Measurements from ENCODE around the gene CTAG1B.
"Not testable (repeated sequence)": the region's sequence is repeated elsewhere in the genome, so short reads cannot be mapped to it uniquely, and the experiment has no call there.

Gene CTAG1B

DNA sequence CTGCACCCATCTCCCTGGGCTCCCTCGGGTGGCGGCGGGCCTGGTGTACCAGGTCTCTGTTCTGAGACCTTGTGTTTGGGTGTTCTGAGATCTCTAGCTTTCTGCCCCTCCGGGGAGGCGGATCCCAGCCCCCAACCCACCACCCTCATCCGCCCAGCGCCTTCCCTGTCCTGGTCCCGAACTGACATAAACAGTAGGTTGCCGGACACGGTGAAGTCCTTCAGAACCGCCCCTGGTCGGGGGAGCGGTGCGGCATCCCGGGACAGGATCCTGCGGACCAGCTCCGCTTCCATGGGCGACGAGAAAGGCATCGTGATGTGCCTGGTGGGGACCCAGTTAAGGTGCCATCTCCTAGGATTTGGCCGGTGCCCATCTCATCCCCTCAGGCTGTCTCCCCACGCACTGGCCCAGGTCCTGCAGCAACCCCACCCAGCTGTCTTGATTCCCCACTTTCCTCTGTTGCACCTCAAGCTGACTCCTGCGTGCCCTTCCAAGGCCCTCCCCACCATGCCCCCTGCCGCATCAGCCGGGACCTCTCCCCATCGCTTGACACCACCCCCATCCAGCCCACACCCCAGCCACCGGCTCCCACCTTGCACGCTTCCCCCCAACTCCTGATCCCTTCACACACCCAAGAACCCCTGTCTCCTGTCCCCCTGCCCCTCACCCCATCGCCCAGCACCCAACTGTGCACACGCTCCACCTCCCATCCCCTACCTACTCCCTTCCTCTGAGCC is 33.4 kb upstream of the CTAG1B start:
- H3K27ac Mint-ChIP-seq (ENCODE audit: low read depth) = no peak overlapping the region
- ATAC-seq (replicated peaks; ENCODE audit: extremely low read depth, poor library complexity, severe bottlenecking) = no peak

DNA sequence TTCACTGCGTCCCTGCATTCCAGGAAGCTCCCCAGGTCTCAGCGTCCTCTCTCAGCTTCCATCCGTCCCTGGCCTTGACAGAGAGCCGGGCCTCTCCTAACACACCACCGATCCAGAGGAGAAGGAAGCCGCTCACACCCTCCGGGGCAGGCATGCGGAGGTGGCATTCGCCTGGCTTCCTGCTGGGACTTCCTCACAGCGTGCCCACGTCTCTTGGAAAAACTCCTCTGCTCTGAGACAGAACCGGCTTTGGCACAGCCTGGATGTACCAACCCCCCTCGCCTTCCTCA is 31.1 kb upstream of the CTAG1B start:
- DNase-seq (ENCODE audit: low spot score in 2 of 2) (no peak), ATAC-seq (replicated peaks; ENCODE audit: extremely low read depth, poor library complexity, severe bottlenecking) (no peak)
- H3K4me1 Mint-ChIP-seq = no peaks in the 10 kb centered on the region
- H3K9me3 Mint-ChIP-seq = no peaks in the 10 kb centered on the region
- H3K36me3 Mint-ChIP-seq (ENCODE audit: insufficient read depth) = no peaks in the 10 kb centered on the region
- H3K4me3 Mint-ChIP-seq = no peak overlapping the region
- H3K27me3 Mint-ChIP-seq = no peaks in the 10 kb centered on the region
- no peak overlapping the region for H3K27ac Mint-ChIP-seq (ENCODE audit: low read depth)

More for the DNA sequence above, 33.4 kb upstream of the CTAG1B start:
- Mint-ChIP-seq H3K27me3 (no peaks in the 10 kb centered on the region), H3K4me3 (no peak overlapping the region), H3K4me1 (no peaks in the 10 kb centered on the region), H3K36me3 (ENCODE audit: insufficient read depth) (no peaks in the 10 kb centered on the region), H3K9me3 (no peaks in the 10 kb centered on the region)
- no peak for DNase-seq (ENCODE audit: low spot score in 2 of 2)

- Mint-ChIP-seq H3K27ac (ENCODE audit: low read depth) (no peak overlapping the region), H3K9me3 (no peaks in the 10 kb centered on the region)
Measured at GRCh38 chrX:154649503-154650220, 30.6 kb upstream of the CTAG1B start.

DNA sequence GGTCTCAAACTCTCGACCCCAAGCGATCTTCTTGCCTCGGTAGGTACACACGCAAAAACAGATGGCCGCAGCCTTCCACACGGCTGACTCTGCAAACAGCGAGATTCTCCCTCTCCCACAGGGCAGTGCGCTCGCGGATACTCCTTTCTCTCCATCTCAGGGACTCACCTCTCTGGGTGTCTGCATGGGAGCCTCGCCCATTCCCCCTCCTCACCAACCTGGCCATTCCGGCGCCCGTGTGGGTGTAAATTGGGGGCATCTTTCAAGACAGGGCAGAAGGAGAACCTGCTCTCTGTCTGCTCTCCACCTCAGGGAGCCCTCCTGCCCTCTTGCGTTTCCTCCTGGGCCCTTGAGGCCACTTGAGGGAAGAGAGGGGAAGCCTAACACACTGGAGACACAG is 29.8 kb upstream of the CTAG1B start:
- Mint-ChIP-seq H3K4me1 (no peaks in the 10 kb centered on the region), H3K9me3 (no peaks in the 10 kb centered on the region), H3K27ac (ENCODE audit: low read depth) (no peak overlapping the region), H3K36me3 (ENCODE audit: insufficient read depth) (no peaks in the 10 kb centered on the region), H3K27me3 (no peaks in the 10 kb centered on the region), H3K4me3 (no peak overlapping the region)
- ATAC-seq (replicated peaks; ENCODE audit: extremely low read depth, poor library complexity, severe bottlenecking) = no peak
- DNase-seq (ENCODE audit: low spot score in 2 of 2) = no peak

More at GRCh38 chrX:154649503-154650220, 30.6 kb upstream of the CTAG1B start:
- Mint-ChIP-seq H3K27me3 (no peaks in the 10 kb centered on the region), H3K4me1 (no peaks in the 10 kb centered on the region), H3K36me3 (ENCODE audit: insufficient read depth) (no peaks in the 10 kb centered on the region), H3K4me3 (no peak overlapping the region)
- DNase-seq (ENCODE audit: low spot score in 2 of 2) (no peak), ATAC-seq (replicated peaks; ENCODE audit: extremely low read depth, poor library complexity, severe bottlenecking) (no peak)

DNA sequence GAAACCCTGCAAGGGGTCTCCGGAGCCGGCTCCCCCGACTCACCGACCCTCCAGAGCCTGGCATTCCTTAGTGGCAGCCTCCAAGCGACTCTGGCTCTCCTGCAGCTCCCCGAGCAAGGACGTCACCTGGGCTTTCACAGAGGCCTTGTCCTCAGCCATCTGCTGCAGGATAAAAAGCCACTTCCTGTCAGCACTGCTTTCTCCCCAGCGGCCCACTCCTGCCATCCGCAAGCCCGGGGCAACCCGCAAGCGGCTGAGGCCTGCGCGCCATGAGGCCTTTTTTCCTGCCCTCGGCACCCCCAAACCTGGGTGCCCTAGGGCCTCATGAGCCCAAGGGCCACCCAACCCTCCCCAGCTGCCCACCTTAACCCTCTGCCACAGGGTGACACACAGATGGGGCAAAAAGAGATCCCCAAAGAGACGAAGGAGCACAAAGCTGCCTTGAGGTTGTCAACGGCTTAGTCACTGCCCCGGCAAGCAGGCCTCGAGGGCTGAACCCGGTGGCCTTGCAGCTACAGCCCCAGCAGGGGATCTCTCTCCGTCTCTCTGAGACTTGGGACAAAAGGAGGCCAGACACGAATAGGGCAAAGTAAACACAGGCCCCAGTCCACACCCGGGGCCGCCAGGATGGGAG is 26.8 kb upstream of the CTAG1B start:
- H3K27me3 Mint-ChIP-seq; H3K4me1 Mint-ChIP-seq; H3K36me3 Mint-ChIP-seq (ENCODE audit: insufficient read depth); H3K9me3 Mint-ChIP-seq; H3K27ac Mint-ChIP-seq (ENCODE audit: low read depth); DNase-seq (ENCODE audit: low spot score in 2 of 2); H3K4me3 Mint-ChIP-seq: not testable (repeated sequence)
- ATAC-seq (replicated peaks; ENCODE audit: extremely low read depth, poor library complexity, severe bottlenecking) = peak; percentile 73

GRCh38 chrX:154643708-154644107 is 24.6 kb upstream of the CTAG1B start:
- not testable (repeated sequence) for H3K27me3 Mint-ChIP-seq; ATAC-seq (replicated peaks; ENCODE audit: extremely low read depth, poor library complexity, severe bottlenecking); H3K9me3 Mint-ChIP-seq; H3K4me3 Mint-ChIP-seq; H3K36me3 Mint-ChIP-seq (ENCODE audit: insufficient read depth); DNase-seq (ENCODE audit: low spot score in 2 of 2); H3K4me1 Mint-ChIP-seq; H3K27ac Mint-ChIP-seq (ENCODE audit: low read depth)

- not testable (repeated sequence) for H3K27me3 Mint-ChIP-seq; H3K9me3 Mint-ChIP-seq; H3K27ac Mint-ChIP-seq (ENCODE audit: low read depth); DNase-seq (ENCODE audit: low spot score in 2 of 2); H3K36me3 Mint-ChIP-seq (ENCODE audit: insufficient read depth); H3K4me1 Mint-ChIP-seq; H3K4me3 Mint-ChIP-seq; ATAC-seq (replicated peaks; ENCODE audit: extremely low read depth, poor library complexity, severe bottlenecking)
Measured at GRCh38 chrX:154641740-154642139, 22.7 kb upstream of the CTAG1B start.

DNA sequence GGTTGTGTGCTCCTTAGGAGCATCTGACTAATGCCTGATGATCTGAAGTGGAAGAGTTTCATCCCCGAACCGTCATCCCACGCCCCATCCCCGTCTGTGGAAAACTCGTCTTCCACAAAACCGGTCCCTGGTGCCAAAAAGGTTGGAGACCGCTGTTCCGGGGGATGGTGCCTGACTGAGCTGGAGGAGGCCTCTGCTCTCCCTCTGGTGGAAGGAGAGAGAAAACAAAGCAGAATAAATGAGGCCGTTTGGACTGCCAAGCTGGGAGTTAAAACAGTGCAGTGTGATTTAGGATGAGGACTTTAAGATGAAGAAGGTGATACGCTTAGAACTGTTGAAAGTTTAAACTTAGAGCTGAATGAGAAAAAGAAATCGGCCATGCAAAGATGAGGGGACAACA is 14.6 kb upstream of the CTAG1B start:
- not testable (repeated sequence) for H3K4me3 Mint-ChIP-seq; H3K4me1 Mint-ChIP-seq; ATAC-seq (replicated peaks; ENCODE audit: extremely low read depth, poor library complexity, severe bottlenecking); DNase-seq (ENCODE audit: low spot score in 2 of 2); H3K27ac Mint-ChIP-seq (ENCODE audit: low read depth); H3K9me3 Mint-ChIP-seq; H3K36me3 Mint-ChIP-seq (ENCODE audit: insufficient read depth); H3K27me3 Mint-ChIP-seq

GRCh38 chrX:154630949-154631348 is 11.9 kb upstream of the CTAG1B start:
- H3K27me3 Mint-ChIP-seq; H3K27ac Mint-ChIP-seq (ENCODE audit: low read depth); H3K36me3 Mint-ChIP-seq (ENCODE audit: insufficient read depth); H3K9me3 Mint-ChIP-seq; H3K4me1 Mint-ChIP-seq; H3K4me3 Mint-ChIP-seq; DNase-seq (ENCODE audit: low spot score in 2 of 2); ATAC-seq (replicated peaks; ENCODE audit: extremely low read depth, poor library complexity, severe bottlenecking): not testable (repeated sequence)

GRCh38 chrX:154628960-154629359 is 9.9 kb upstream of the CTAG1B start:
- H3K27ac Mint-ChIP-seq (ENCODE audit: low read depth); H3K27me3 Mint-ChIP-seq; H3K4me1 Mint-ChIP-seq; H3K4me3 Mint-ChIP-seq; H3K9me3 Mint-ChIP-seq; ATAC-seq (replicated peaks; ENCODE audit: extremely low read depth, poor library complexity, severe bottlenecking); DNase-seq (ENCODE audit: low spot score in 2 of 2); H3K36me3 Mint-ChIP-seq (ENCODE audit: insufficient read depth): not testable (repeated sequence)

GRCh38 chrX:154620767-154621414 is 1.8 kb upstream of the CTAG1B start:
- H3K4me3 Mint-ChIP-seq; H3K9me3 Mint-ChIP-seq; H3K4me1 Mint-ChIP-seq; H3K27me3 Mint-ChIP-seq; H3K36me3 Mint-ChIP-seq (ENCODE audit: insufficient read depth); H3K27ac Mint-ChIP-seq (ENCODE audit: low read depth); DNase-seq (ENCODE audit: low spot score in 2 of 2); ATAC-seq (replicated peaks; ENCODE audit: extremely low read depth, poor library complexity, severe bottlenecking): not testable (repeated sequence)

- ATAC-seq (replicated peaks; ENCODE audit: extremely low read depth, poor library complexity, severe bottlenecking); H3K27me3 Mint-ChIP-seq: not testable (repeated sequence)
Measured at GRCh38 chrX:154613586-154613985, 5.5 kb downstream of the CTAG1B start.

GRCh38 chrX:154611146-154611545 is 7.9 kb downstream of the CTAG1B start:
- not testable (repeated sequence) for H3K27me3 Mint-ChIP-seq; H3K36me3 Mint-ChIP-seq (ENCODE audit: insufficient read depth); H3K27ac Mint-ChIP-seq (ENCODE audit: low read depth); H3K4me3 Mint-ChIP-seq; DNase-seq (ENCODE audit: low spot score in 2 of 2); H3K4me1 Mint-ChIP-seq; H3K9me3 Mint-ChIP-seq; ATAC-seq (replicated peaks; ENCODE audit: extremely low read depth, poor library complexity, severe bottlenecking)

More at GRCh38 chrX:154613586-154613985, 5.5 kb downstream of the CTAG1B start:
- H3K4me3 Mint-ChIP-seq; H3K36me3 Mint-ChIP-seq (ENCODE audit: insufficient read depth); H3K4me1 Mint-ChIP-seq; DNase-seq (ENCODE audit: low spot score in 2 of 2); H3K27ac Mint-ChIP-seq (ENCODE audit: low read depth); H3K9me3 Mint-ChIP-seq: not testable (repeated sequence)

Data from central memory CD8-positive, alpha-beta T cell (primary cell).